Endothelial cell of umbilical vein (primary cell): ENCODE results near the gene COPS9. TPM values are rescaled to one million over a fixed set of nuclear protein-coding genes. Genes with fewer than 3 reads are reported as not detected.

Experiments used
- BruUV-seq: library from RNA; stranded (reverse); fragments of 400-500 nt; replicated peaks from 2 replicates; lab custom pipeline; 2021; lab: Mats Ljungman, UMichigan
- CTCF ChIA-PET: fragments of 300-600, 350-600 bp; sonication (Branson Sonifier 250); formaldehyde crosslinking; loops from one replicate; lab custom pipeline; 2021; ENCODE audit warnings: antibody characterized with exemption, inconsistent platforms; lab: Charles Lee
- POLR2A ChIA-PET: fragments of 300-600, 350-600 bp; sonication (Branson Sonifier 250); formaldehyde crosslinking; loops from one replicate; lab custom pipeline; 2021; ENCODE audit warnings: antibody characterized with exemption, inconsistent platforms; lab: Charles Lee
- DNase-seq: peaks from one replicate; pipeline ENCODE4 v3.0.0-alpha.2; 2011; ENCODE audit warnings: low read depth, low spot score
- FAIRE-seq: peaks from 2 replicates; lab custom pipeline; 2011; peaks lifted over from hg19 to GRCh38; lab: Jason Lieb, UNC
- H2AFZ ChIP-seq: 2 replicates; pipeline ENCODE4 v1.6.0; 2012; ENCODE audit warnings: low read depth, low read length, control low read depth, inconsistent platforms
- H3K27ac ChIP-seq: 2 replicates; pipeline ENCODE4 v1.5.1; 2011; ENCODE audit warnings: low read depth, mild to moderate bottlenecking, control low read depth, low read length, moderate library complexity; ENCODE audit not compliant: insufficient read depth
- H3K27me3 ChIP-seq, 2 experiments: 2 replicates each; pipeline versions ENCODE4 v1.6.0 to v1.6.1; 2011; ENCODE audit warnings: low read length in 2 of 2, mixed read lengths in 1 of 2; ENCODE audit not compliant: control insufficient read depth in 2 of 2, insufficient read depth in 2 of 2
- H3K36me3 ChIP-seq, 2 experiments: 2 replicates in 1 of 2; 3 replicates in 1 of 2; pipeline ENCODE4 v1.5.1; 2011; ENCODE audit warnings: low read length in 2 of 2, mild to moderate bottlenecking in 1 of 2, moderate library complexity in 1 of 2; ENCODE audit not compliant: control insufficient read depth in 2 of 2, insufficient read depth in 2 of 2; ENCODE audit errors: extremely low read depth in 1 of 2
- H3K4me1 ChIP-seq: 3 replicates; pipeline ENCODE4 v1.5.1; 2011; ENCODE audit warnings: mild to moderate bottlenecking, low read length; ENCODE audit not compliant: control insufficient read depth, insufficient read depth; ENCODE audit errors: extremely low read depth
- H3K4me2 ChIP-seq: 2 replicates; pipeline ENCODE4 v1.6.1; 2011; ENCODE audit warnings: low read length, control low read depth, mixed read lengths; ENCODE audit not compliant: insufficient read depth
- H3K4me3 ChIP-seq, 3 experiments: fragments of 200-600 bp in 1 of 3; sonication (generic), shearing (Covaris generic) in 1 of 3; replicated peaks in 1 of 3; 2 replicates each; pipeline ENCODE4 v1.5.1; 2011 to 2016; ENCODE audit warnings: control low read depth in 3 of 3, low read length in 3 of 3, mild to moderate bottlenecking in 2 of 3, inconsistent platforms in 1 of 3, low read depth in 1 of 3, moderate library complexity in 1 of 3; ENCODE audit not compliant: insufficient read depth in 1 of 3
- H3K79me2 ChIP-seq: 2 replicates; pipeline ENCODE4 v1.6.0; 2012; ENCODE audit warnings: low read length, inconsistent platforms; ENCODE audit not compliant: control insufficient read depth, insufficient read depth
- H3K9ac ChIP-seq: replicated peaks from 2 replicates; pipeline ENCODE3; 2011; ENCODE audit warnings: low read length, control low read depth; ENCODE audit not compliant: insufficient read depth; ENCODE audit errors: extremely low read depth
- H3K9me1 ChIP-seq: replicated peaks from 3 replicates; pipeline ENCODE4 v1.6.0; 2011; ENCODE audit warnings: mild to moderate bottlenecking, low read length; ENCODE audit not compliant: control insufficient read depth, insufficient read depth; ENCODE audit errors: extremely low read depth
- H3K9me3 ChIP-seq: replicated peaks from 2 replicates; pipeline ENCODE4 v1.5.1; 2012; ENCODE audit warnings: low read length, inconsistent platforms; ENCODE audit not compliant: control insufficient read depth, insufficient read depth
- H4K20me1 ChIP-seq: replicated peaks from 2 replicates; pipeline ENCODE3; 2011; ENCODE audit warnings: mild to moderate bottlenecking, low read length; ENCODE audit not compliant: control insufficient read depth, insufficient read depth; ENCODE audit errors: extremely low read depth
- CTCF ChIP-seq, 2 donors: IDR thresholded peaks; 1 replicate in 1 of 2; 2 replicates in 1 of 2; pipeline ENCODE4 v1.5.1; 2011; ENCODE audit warnings: low read length in 2 of 2, mild to moderate bottlenecking in 2 of 2, moderate library complexity in 2 of 2, control low read depth in 1 of 2, inconsistent platforms in 1 of 2, low read depth in 1 of 2; ENCODE audit not compliant: insufficient read depth in 1 of 2; ENCODE audit errors: extremely low read depth in 1 of 2
- EZH2 ChIP-seq: IDR thresholded peaks from 2 replicates; pipeline ENCODE4 v1.6.1; 2012; ENCODE audit warnings: borderline replicate concordance, low read depth, mild to moderate bottlenecking, moderate library complexity, low read length, inconsistent platforms; ENCODE audit not compliant: severe bottlenecking
- FOS ChIP-seq: IDR thresholded peaks from 2 replicates; pipeline ENCODE4 v1.6.1; 2011; ENCODE audit warnings: mild to moderate bottlenecking, low read length, moderate library complexity, borderline replicate concordance; ENCODE audit not compliant: insufficient read depth
- GATA2 ChIP-seq: IDR thresholded peaks from 2 replicates; pipeline ENCODE4 v1.7.0; 2011; ENCODE audit warnings: low read depth, mild to moderate bottlenecking, moderate library complexity, mixed read lengths, low read length; ENCODE audit not compliant: insufficient read length, insufficient read depth
- JUN ChIP-seq: IDR thresholded peaks from 2 replicates; pipeline ENCODE4 v1.6.1; 2011; ENCODE audit warnings: borderline replicate concordance, low read depth; ENCODE audit not compliant: insufficient read length, insufficient read depth
- MYC ChIP-seq: IDR thresholded peaks from one replicate; pipeline ENCODE4 v1.6.1; 2011; ENCODE audit warnings: mild to moderate bottlenecking, low read depth, low read length
- POLR2A ChIP-seq: IDR thresholded peaks from 2 replicates; pipeline ENCODE4 v1.6.1; 2012; ENCODE audit warnings: low read depth, mild to moderate bottlenecking, control low read depth, low read length
- dilution Hi-C: fragments of 300-500 bp; cut with MboI; formaldehyde crosslinking; loops from one replicate; pipeline ENCODE4 v1.15.0; 2019; ENCODE audit warnings: low sequenced_read_pairs; ENCODE audit not compliant: extremely low pct_ligation_motif_present
- intact Hi-C: fragments of 100-400 bp; cut with micrococcal nuclease; formaldehyde crosslinking; loops from one replicate; pipeline ENCODE4 v1.10.0; 2022
- polyA plus RNA-seq, 4 experiments: library from polyadenylated mRNA; depleted of rRNA in 3 of 4; stranded (reverse) in 3 of 4; unstranded in 1 of 4; fragments of >200 nt; gene quantifications; 2 replicates each; pipeline versions ENCODE4 v1.2.1 to v1.2.3, GENCODE V29; 2011 to 2012; ENCODE audit warnings: missing spikeins in 1 of 4
- total RNA-seq: library from RNA; stranded (reverse); gene quantifications from 2 replicates; pipeline ENCODE4 v1.2.3, GENCODE V29; 2021

COPS9 gene
- total and polyA plus RNA-seq, 2 donors (not counting 3 experiments of a cell fraction or from before 2014, with no cell fraction given) = 196 to 361 TPM

- CTCF ChIA-PET = no interaction called here
- intact Hi-C loops = no loop called here
Measured at GRCh38 chr2:240166191-240166590, 30.1 kb upstream of the COPS9 start.

More at GRCh38 chr2:240166191-240166590, 30.1 kb upstream of the COPS9 start:
- TF ChIP-seq POLR2A (no peak), CTCF (IDR thresholded peaks at IDR 0.05; ENCODE audit: extremely low read depth in 1 of 2, insufficient read depth in 1 of 2, low read depth in 1 of 2, low read length in 2 of 2) (no peak), JUN (no peak), EZH2 (no peak), GATA2 (no peak), MYC (no peak), FOS (no peak)
- no peaks in the 10 kb centered on the region for H4K20me1 ChIP-seq
- H3K9me1 ChIP-seq = no peaks in the 10 kb centered on the region
- no peaks in the 10 kb centered on the region for H3K9me3 ChIP-seq
- FAIRE-seq (no peak), DNase-seq (no peak)
- H3K4me1 ChIP-seq = no peaks in the 10 kb centered on the region
- no peak overlapping the region for H3K4me3 ChIP-seq
- H3K27ac ChIP-seq = no peak overlapping the region
- no peak overlapping the region for H3K4me2 ChIP-seq
- H3K9ac ChIP-seq = no peak overlapping the region
- dilution Hi-C loops = no loop called here
- no peak overlapping the region for H2AFZ ChIP-seq
- no peaks in the 10 kb centered on the region for H3K79me2 ChIP-seq
- H3K27me3 ChIP-seq = no peaks in the 10 kb centered on the region
- BruUV-seq = no TSS peak
- POLR2A ChIA-PET = no interaction called here
- no peaks in the 10 kb centered on the region for H3K36me3 ChIP-seq
